HL-60/S4 treated with phorbol 12-myristate 13-acetate at 8.2 ng/mL for 4 days and 3 days (cell line): ENCODE data around the gene KRTAP5-5.
"Not testable (repeated sequence)": the region's sequence is repeated elsewhere in the genome, so short reads cannot be mapped to it uniquely, and the experiment has no call there.

Source experiments
- in situ Hi-C: fragments of 300-500 bp; cut with MboI; formaldehyde crosslinking; loops from 2 replicates; pipeline ENCODE4 v1.15.0; 2022; ENCODE audit warnings: low sequenced_read_pairs

KRTAP5-5 gene

GRCh38 chr11:1605923-1606322, 23.7 kb upstream of the KRTAP5-5 start:
- in situ Hi-C loops: not testable (repeated sequence)

GRCh38 chr11:1607156-1607845, 22.3 kb upstream of the KRTAP5-5 start:
- in situ Hi-C loops: not testable (repeated sequence)

GRCh38 chr11:1607901-1608300, 21.7 kb upstream of the KRTAP5-5 start:
- in situ Hi-C loops: not testable (repeated sequence)

GRCh38 chr11:1608363-1608762, 21.2 kb upstream of the KRTAP5-5 start, which contains the start of gene KRTAP5-3:
Gene KRTAP5-3 (minus strand): TSS chr11:1608463. CDS start chr11:1608385, 78 bp downstream.
- in situ Hi-C loops: no loop called here

- in situ Hi-C loops: no loop called here
Measured at GRCh38 chr11:1618231-1618630, 11.3 kb upstream of the KRTAP5-5 start.

- in situ Hi-C loops: no loop called here
Measured at GRCh38 chr11:1619449-1619848, 10.1 kb upstream of the KRTAP5-5 start.

GRCh38 chr11:1622086-1622485, 7.5 kb upstream of the KRTAP5-5 start, which contains the start of gene KRTAP5-4:
Gene KRTAP5-4 (minus strand): TSS chr11:1622138. CDS start chr11:1622093, 45 bp downstream.
- in situ Hi-C loops: no loop called here

- in situ Hi-C loops: no loop called here
Measured at GRCh38 chr11:1623716-1624115, 5.9 kb upstream of the KRTAP5-5 start.

- in situ Hi-C loops: no loop called here
Measured at GRCh38 chr11:1624621-1625020, 5.0 kb upstream of the KRTAP5-5 start.

- in situ Hi-C loops: no loop called here
Measured at GRCh38 chr11:1625541-1625940, 4.0 kb upstream of the KRTAP5-5 start.

GRCh38 chr11:1628506-1629325, 859 bp upstream of the KRTAP5-5 start:
- in situ Hi-C loops: no loop called here

GRCh38 chr11:1630271-1630670, 696 bp downstream of the KRTAP5-5 start:
- in situ Hi-C loops: no loop called here

- in situ Hi-C loops: no loop called here
Measured at GRCh38 chr11:1631066-1631568, 1.5 kb downstream of the KRTAP5-5 start.

- in situ Hi-C loops: no loop called here
Measured at GRCh38 chr11:1632053-1632714, 2.6 kb downstream of the KRTAP5-5 start.

- in situ Hi-C loops: no loop called here
Measured at GRCh38 chr11:1633864-1634263, 4.3 kb downstream of the KRTAP5-5 start.

- in situ Hi-C loops: no loop called here
Measured at GRCh38 chr11:1636291-1636950, 6.8 kb downstream of the KRTAP5-5 start.

- in situ Hi-C loops: no loop called here
Measured at GRCh38 chr11:1637628-1638027, 8.1 kb downstream of the KRTAP5-5 start.

GRCh38 chr11:1638344-1638743, 8.8 kb downstream of the KRTAP5-5 start:
- in situ Hi-C loops: no loop called here

GRCh38 chr11:1639102-1639620, 9.6 kb downstream of the KRTAP5-5 start:
- in situ Hi-C loops: no loop called here

- in situ Hi-C loops: no loop called here
Measured at GRCh38 chr11:1639666-1640065, 10.1 kb downstream of the KRTAP5-5 start.
